IMR-90 (cell line): Measurements from ENCODE around the gene GRAMD2A. TPM values are rescaled to one million over a fixed set of nuclear protein-coding genes. Genes with fewer than 3 reads are reported as not detected.
A peak's percentile ranks its signal among the peaks of the same experiment; 100 is the strongest.
"Not testable (repeated sequence)": the region's sequence is repeated elsewhere in the genome, so short reads cannot be mapped to it uniquely, and the experiment has no call there.

Source experiments
- ATAC-seq: fragments of 200-7000 bp; cut with Tn5 transposase; 2 replicates; pipeline ENCODE4 v1.9.1; 2020; ENCODE audit warnings: low read depth, mild to moderate bottlenecking, moderate library complexity
- BruUV-seq: library from RNA; stranded (reverse); fragments of 400-500 nt; replicated peaks from 2 replicates; lab custom pipeline; 2021; lab: Mats Ljungman, UMichigan
- CTCF ChIA-PET: fragments of 300-600 bp; formaldehyde crosslinking; extraction: SDS; loops from one replicate; lab custom pipeline; 2021; ENCODE audit warnings: antibody characterized with exemption; lab: Yijun Ruan, JAX
- POLR2A ChIA-PET: fragments of 300-600 bp; sonication (Branson Sonifier 250); formaldehyde crosslinking; loops from one replicate; lab custom pipeline; 2022; ENCODE audit warnings: antibody characterized with exemption; ENCODE audit not compliant: unreplicated experiment; lab: Charles Lee
- DNase-seq: peaks from one replicate; pipeline ENCODE4 v3.0.0; 2013
- H2AFZ ChIP-seq: replicated peaks from 2 replicates; pipeline ENCODE3; 2013; ENCODE audit warnings: low read length, mild to moderate bottlenecking; ENCODE audit not compliant: poor library complexity
- H2AK5ac ChIP-seq: 2 replicates; pipeline ENCODE4 v1.6.1; 2013; ENCODE audit warnings: low read depth, low read length, inconsistent platforms
- H2AK9ac ChIP-seq: replicated peaks from 2 replicates; pipeline ENCODE3; 2013; ENCODE audit warnings: mild to moderate bottlenecking, low read depth, low read length, moderate library complexity; ENCODE audit not compliant: poor library complexity
- H2BK120ac ChIP-seq: 2 replicates; pipeline ENCODE4 v1.6.1; 2013; ENCODE audit warnings: low read depth, low read length, inconsistent platforms
- H2BK15ac ChIP-seq: 3 replicates; pipeline ENCODE4 v1.6.1; 2013; ENCODE audit warnings: low read depth, low read length, inconsistent platforms
- H2BK20ac ChIP-seq: 2 replicates; pipeline ENCODE4 v1.6.1; 2013; ENCODE audit warnings: low read depth, mild to moderate bottlenecking, inconsistent platforms, low read length, moderate library complexity
- H2BK5ac ChIP-seq: 2 replicates; pipeline ENCODE4 v1.6.1; 2013; ENCODE audit warnings: mild to moderate bottlenecking, low read depth, low read length, inconsistent platforms; ENCODE audit not compliant: poor library complexity, severe bottlenecking
- H3K14ac ChIP-seq: replicated peaks from 2 replicates; pipeline ENCODE4 v1.6.1; 2013; ENCODE audit warnings: low read depth, low read length, inconsistent platforms
- H3K18ac ChIP-seq: 2 replicates; pipeline ENCODE4 v1.6.1; 2013; ENCODE audit warnings: low read depth, low read length, control low read depth
- H3K23ac ChIP-seq: 2 replicates; pipeline ENCODE4 v1.6.1; 2013; ENCODE audit warnings: low read depth, low read length, inconsistent platforms
- H3K27ac ChIP-seq: 2 replicates; pipeline ENCODE4 v1.5.1; 2013; ENCODE audit warnings: mild to moderate bottlenecking, control low read depth, low read length; ENCODE audit not compliant: insufficient read depth
- H3K27me3 ChIP-seq: 2 replicates; pipeline ENCODE4 v1.6.1; 2013; ENCODE audit warnings: low read length; ENCODE audit not compliant: control insufficient read depth, insufficient read depth
- H3K36me3 ChIP-seq: 2 replicates; pipeline ENCODE4 v1.6.1; 2013; ENCODE audit warnings: low read length, mixed read lengths; ENCODE audit not compliant: control insufficient read depth, insufficient read depth
- H3K4ac ChIP-seq: 2 replicates; pipeline ENCODE4 v1.6.1; 2013; ENCODE audit warnings: low read depth, low read length, inconsistent platforms
- H3K4me1 ChIP-seq: 2 replicates; pipeline ENCODE4 v1.6.1; 2013; ENCODE audit warnings: low read length, mixed read lengths; ENCODE audit not compliant: control insufficient read depth, insufficient read depth
- H3K4me2 ChIP-seq: 2 replicates; pipeline ENCODE4 v1.6.1; 2013; ENCODE audit warnings: low read depth, mild to moderate bottlenecking, control low read depth, low read length, moderate library complexity
- H3K4me3 ChIP-seq: 2 replicates; pipeline ENCODE4 v1.5.1; 2013; ENCODE audit warnings: low read depth, mild to moderate bottlenecking, control low read depth, low read length, moderate library complexity; ENCODE audit not compliant: insufficient read depth
- H3K56ac ChIP-seq: 2 replicates; pipeline ENCODE4 v1.6.1; 2013; ENCODE audit warnings: low read length, inconsistent platforms; ENCODE audit not compliant: insufficient read depth; ENCODE audit errors: extremely low read depth
- H3K79me1 ChIP-seq, 2 experiments: 2 replicates each; pipeline ENCODE4 v1.6.1; 2013; ENCODE audit warnings: low read length in 2 of 2, inconsistent platforms in 1 of 2, low read depth in 1 of 2
- H3K9ac ChIP-seq: 2 replicates; pipeline ENCODE4 v1.6.1; 2013; ENCODE audit warnings: low read depth, low read length, control low read depth
- H3K9me1 ChIP-seq: 2 replicates; pipeline ENCODE4 v1.6.1; 2013; ENCODE audit warnings: low read length, inconsistent platforms; ENCODE audit not compliant: insufficient read depth
- H3K9me3 ChIP-seq: 2 replicates; pipeline ENCODE4 v1.6.1; 2013; ENCODE audit warnings: low read length; ENCODE audit not compliant: control insufficient read depth, insufficient read depth
- H4K20me1 ChIP-seq: 2 replicates; pipeline ENCODE4 v1.6.1; 2013; ENCODE audit warnings: low read length, inconsistent platforms; ENCODE audit not compliant: insufficient read depth
- H4K5ac ChIP-seq: 2 replicates; pipeline ENCODE4 v1.6.1; 2013; ENCODE audit warnings: mild to moderate bottlenecking, low read depth, low read length, control low read depth
- H4K8ac ChIP-seq, 2 experiments: 2 replicates each; pipeline ENCODE4 v1.6.1; 2013; ENCODE audit warnings: low read depth in 2 of 2, low read length in 2 of 2, control low read depth in 1 of 2, inconsistent platforms in 1 of 2
- H4K91ac ChIP-seq: 2 replicates; pipeline ENCODE4 v1.6.1; 2013; ENCODE audit warnings: low read depth, low read length, inconsistent platforms; ENCODE audit not compliant: insufficient read depth
- CEBPB ChIP-seq: IDR thresholded peaks from 2 replicates; pipeline ENCODE4 v1.6.1; 2012; ENCODE audit warnings: low read depth, low read length, improper control_type of control experiment
- WGBS, 2 experiments: methylation state at CpG; one replicate each; pipeline versions ENCODE4 v1.1.5 to v1.1.7; 2013; ENCODE audit warnings: missing lambda C conversion rate in 2 of 2; ENCODE audit not compliant: insufficient read length in 1 of 2; ENCODE audit errors: extremely low coverage in 2 of 2; 5-methylcytosine and 5-hydroxymethylcytosine counted together
- dilution Hi-C: fragments of 300-500 bp; cut with HindIII; formaldehyde crosslinking; loops from one replicate; pipeline ENCODE4 v1.14.3; 2018; ENCODE audit warnings: low sequenced_read_pairs; ENCODE audit not compliant: unreplicated experiment
- in situ Hi-C: fragments of 300-500 bp; cut with MboI; formaldehyde crosslinking; loops from 3 replicates; pipeline ENCODE4 v1.14.3; 2019; ENCODE audit warnings: low sequenced_read_pairs, inconsistent platforms, mixed read lengths
- intact Hi-C: fragments of 100-400 bp; cut with micrococcal nuclease; formaldehyde crosslinking; loops from 2 replicates; pipeline ENCODE4 v1.10.0; 2022
- polyA plus RNA-seq, 3 experiments: library from polyadenylated mRNA; depleted of rRNA; stranded (reverse); fragments of >200 nt; gene quantifications; 2 replicates each; pipeline ENCODE4 v1.2.3, GENCODE V29; 2012; ENCODE audit warnings: low replicate concordance in 1 of 3
- total RNA-seq: library from RNA; depleted of rRNA; stranded (reverse); fragments of >200 nt; gene quantifications from 2 replicates; pipeline ENCODE4 v1.2.3, GENCODE V29; 2012

The GRAMD2A gene
- total and polyA plus RNA-seq, 2 of the 4 experiments (the other 2 are of a cell fraction): 0.14 to 0.18 TPM

DNA sequence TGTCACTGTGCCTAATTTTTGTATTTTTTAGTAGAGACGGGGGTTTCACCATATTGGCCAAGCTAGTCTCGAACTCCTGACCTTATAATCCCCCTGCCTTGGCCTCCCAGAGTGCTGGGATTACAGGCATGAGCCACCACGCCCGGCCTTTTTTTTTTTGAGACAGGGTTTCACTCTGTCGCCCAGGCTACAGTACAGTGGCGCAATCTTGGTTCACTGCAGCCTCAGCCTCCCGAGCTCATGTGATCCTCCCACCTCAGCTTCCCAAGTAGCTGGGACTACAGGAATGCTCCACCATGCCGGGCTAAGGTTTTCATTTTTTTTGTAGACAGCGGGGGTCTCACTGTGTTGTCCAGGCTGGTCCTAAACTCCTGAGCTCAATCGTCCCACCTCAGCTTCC lies 25.6 kb downstream of the GRAMD2A start:
- H3K4me2 ChIP-seq, H3K4ac ChIP-seq, H3K4me3 ChIP-seq, H2BK15ac ChIP-seq, H4K20me1 ChIP-seq, intact Hi-C loops, H2BK5ac ChIP-seq, H2AK5ac ChIP-seq, ATAC-seq, H2BK20ac ChIP-seq, in situ Hi-C loops, H4K91ac ChIP-seq, H2BK120ac ChIP-seq, dilution Hi-C loops, H3K9me1 ChIP-seq, H3K9ac ChIP-seq, DNase-seq, H2AK9ac ChIP-seq, H3K79me1 ChIP-seq, H3K27ac ChIP-seq, H3K18ac ChIP-seq, H3K56ac ChIP-seq, H4K8ac ChIP-seq, H3K14ac ChIP-seq, BruUV-seq, H3K36me3 ChIP-seq, H3K9me3 ChIP-seq, H4K5ac ChIP-seq, H2AFZ ChIP-seq, H3K23ac ChIP-seq, POLR2A ChIA-PET: not testable (repeated sequence)
- peaks cover 74% of the 10 kb centered on the region for H3K27me3 ChIP-seq
- CTCF ChIA-PET: interaction anchor here (0.6 kb wide), 1 partner anchor 509 kb away, joined by 6 read pairs; no protein-coding TSS in a partner anchor
- peaks cover 12% of the 10 kb centered on the region for H3K4me1 ChIP-seq
- WGBS, 2 experiments: 65% methylated on average over 4 of the region's 10 CpGs; no CpG with 5 or more reads in 1 of the 2 experiments
- TF ChIP-seq CEBPB: peak; percentile 32
